Hepatocyte (in vitro differentiated cells): Measurements from ENCODE around the gene PROSER2.

Experiments
- EZH2 ChIP-seq: fragments of 200-600 bp; sonication (generic); IDR thresholded peaks from 2 replicates; pipeline ENCODE4 v1.6.1; 2016; ENCODE audit warnings: antibody characterized with exemption, mild to moderate bottlenecking, borderline replicate concordance
- EZH2phosphoT487 ChIP-seq: fragments of 200-600 bp; sonication (generic); IDR thresholded peaks from one replicate; pipeline ENCODE4 v1.6.1; 2018; ENCODE audit warnings: antibody characterized with exemption, mild to moderate bottlenecking, low read depth, moderate library complexity; ENCODE audit not compliant: unreplicated experiment, severe bottlenecking
- TF ChIP-seq, protein P1 (sequence below): fragments of 200-600 bp; sonication (generic); IDR thresholded peaks from 2 replicates; pipeline ENCODE4 v1.5.1; 2016; ENCODE audit warnings: antibody characterized with exemption, mild to moderate bottlenecking; ENCODE audit not compliant: poor library complexity

DNA sequence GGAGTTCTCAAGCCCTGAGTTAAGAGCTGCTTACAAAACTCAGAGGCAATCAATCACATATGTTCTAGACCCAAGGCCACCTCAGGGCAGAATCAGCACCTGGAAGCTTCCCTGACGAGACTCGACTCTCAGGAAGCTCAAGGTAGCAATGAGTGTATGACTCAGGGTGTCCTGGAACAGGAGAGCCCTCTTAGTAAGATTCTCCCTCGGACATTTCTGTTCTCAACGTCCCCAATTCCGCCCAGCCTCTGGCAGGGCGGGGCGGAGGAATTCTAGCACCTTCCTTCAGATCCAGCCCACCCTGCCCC, 39.6 kb upstream of the PROSER2 start:
- TF ChIP-seq, protein P1, sequence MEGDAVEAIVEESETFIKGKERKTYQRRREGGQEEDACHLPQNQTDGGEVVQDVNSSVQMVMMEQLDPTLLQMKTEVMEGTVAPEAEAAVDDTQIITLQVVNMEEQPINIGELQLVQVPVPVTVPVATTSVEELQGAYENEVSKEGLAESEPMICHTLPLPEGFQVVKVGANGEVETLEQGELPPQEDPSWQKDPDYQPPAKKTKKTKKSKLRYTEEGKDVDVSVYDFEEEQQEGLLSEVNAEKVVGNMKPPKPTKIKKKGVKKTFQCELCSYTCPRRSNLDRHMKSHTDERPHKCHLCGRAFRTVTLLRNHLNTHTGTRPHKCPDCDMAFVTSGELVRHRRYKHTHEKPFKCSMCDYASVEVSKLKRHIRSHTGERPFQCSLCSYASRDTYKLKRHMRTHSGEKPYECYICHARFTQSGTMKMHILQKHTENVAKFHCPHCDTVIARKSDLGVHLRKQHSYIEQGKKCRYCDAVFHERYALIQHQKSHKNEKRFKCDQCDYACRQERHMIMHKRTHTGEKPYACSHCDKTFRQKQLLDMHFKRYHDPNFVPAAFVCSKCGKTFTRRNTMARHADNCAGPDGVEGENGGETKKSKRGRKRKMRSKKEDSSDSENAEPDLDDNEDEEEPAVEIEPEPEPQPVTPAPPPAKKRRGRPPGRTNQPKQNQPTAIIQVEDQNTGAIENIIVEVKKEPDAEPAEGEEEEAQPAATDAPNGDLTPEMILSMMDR: no peak
- no peak for TF ChIP-seq EZH2
- TF ChIP-seq EZH2phosphoT487: no peak
